Measurements from ENCODE around the gene TPH1.

TPH1 gene

GRCh38 chr11:18046116-18046777 is at the start of gene TPH1:
Gene TPH1, minus strand, starts transcription at chr11:18046269. Its CDS starts 5,507 bp downstream, at chr11:18040762.
- no peak for DNase-seq (ENCODE audit: low read depth)

GRCh38 chr11:18093959-18094358 is 47.9 kb upstream of the TPH1 start:
- DNase-seq (ENCODE audit: low read depth): no peak

- no peak for DNase-seq (ENCODE audit: low read depth)
Observed at GRCh38 chr11:18091731-18092130, 45.7 kb upstream of the TPH1 start.

GRCh38 chr11:18088966-18089365 is 42.9 kb upstream of the TPH1 start:
- DNase-seq (ENCODE audit: low read depth): no peak

GRCh38 chr11:18088366-18088765 is 42.3 kb upstream of the TPH1 start:
- DNase-seq (ENCODE audit: low read depth): no peak

- DNase-seq (ENCODE audit: low read depth): no peak
Observed at GRCh38 chr11:18081551-18081950, 35.5 kb upstream of the TPH1 start.

GRCh38 chr11:18080451-18080850 is 34.4 kb upstream of the TPH1 start:
- DNase-seq (ENCODE audit: low read depth): no peak

GRCh38 chr11:18078909-18079308 is 32.8 kb upstream of the TPH1 start:
- DNase-seq (ENCODE audit: low read depth): no peak

GRCh38 chr11:18075444-18075843 is 29.4 kb upstream of the TPH1 start:
- DNase-seq (ENCODE audit: low read depth): no peak

- DNase-seq (ENCODE audit: low read depth): no peak
Observed at GRCh38 chr11:18071098-18071705, 25.1 kb upstream of the TPH1 start.

GRCh38 chr11:18067372-18067771 is 21.3 kb upstream of the TPH1 start:
- no peak for DNase-seq (ENCODE audit: low read depth)

GRCh38 chr11:18066626-18067025 is 20.6 kb upstream of the TPH1 start:
- DNase-seq (ENCODE audit: low read depth): no peak

- no peak for DNase-seq (ENCODE audit: low read depth)
Observed at GRCh38 chr11:18065572-18065971, 19.5 kb upstream of the TPH1 start.

- no peak for DNase-seq (ENCODE audit: low read depth)
Observed at GRCh38 chr11:18064450-18065054, 18.5 kb upstream of the TPH1 start.

- no peak for DNase-seq (ENCODE audit: low read depth)
Observed at GRCh38 chr11:18063862-18064434, 17.9 kb upstream of the TPH1 start.

- no peak for DNase-seq (ENCODE audit: low read depth)
Observed at GRCh38 chr11:18063125-18063524, 17.1 kb upstream of the TPH1 start.

GRCh38 chr11:18061351-18061750 is 15.3 kb upstream of the TPH1 start:
- DNase-seq (ENCODE audit: low read depth): no peak

- DNase-seq (ENCODE audit: low read depth): no peak
Observed at GRCh38 chr11:18056561-18057181, 10.6 kb upstream of the TPH1 start.

- no peak for DNase-seq (ENCODE audit: low read depth)
Observed at GRCh38 chr11:18054511-18055103, 8.5 kb upstream of the TPH1 start.

- no peak for DNase-seq (ENCODE audit: low read depth)
Observed at GRCh38 chr11:18050848-18051247, 4.8 kb upstream of the TPH1 start.

GRCh38 chr11:18036456-18036855 is 9.6 kb downstream of the TPH1 start:
- DNase-seq (ENCODE audit: low read depth): no peak

GRCh38 chr11:18027475-18027874 is 18.6 kb downstream of the TPH1 start:
- DNase-seq (ENCODE audit: low read depth): no peak

Data from stimulated activated CD4-positive, alpha-beta T cell treated with anti-CD3 and anti-CD28 coated beads, Interleukin-2, amount 100 ng/mL, for 4 hours (primary cell).